Activated T-helper 2 cell treated with anti-CD3 and anti-CD28 coated beads, Interferon-gamma antibody, Interleukin-2, Interleukin-4, amounts not matched to agents 10 μg/mL and 5 μg/mL and 100 μg/mL, durations not matched to agents 14 hours and 24 hours and 36 hours (primary cell): ENCODE data around the gene EGF. TPM values are rescaled to one million over a fixed set of nuclear protein-coding genes. Genes with fewer than 3 reads are reported as not detected.
"Not testable (repeated sequence)": the region's sequence is repeated elsewhere in the genome, so short reads cannot be mapped to it uniquely, and the experiment has no call there.

Experiments used
- DNase-seq: peaks from one replicate; pipeline ENCODE4 v3.0.0; 2021; ENCODE audit warnings: low spot score
- H3K27ac Mint-ChIP-seq: one replicate; pipeline ENCODE4 v1.8.0; 2021; ENCODE audit warnings: mixed read lengths
- H3K27me3 Mint-ChIP-seq: one replicate; pipeline ENCODE4 v1.8.0; 2021; ENCODE audit warnings: low read depth, mixed read lengths
- H3K36me3 Mint-ChIP-seq: one replicate; pipeline ENCODE4 v1.8.0; 2021; ENCODE audit warnings: low read depth, mixed read lengths
- H3K4me1 Mint-ChIP-seq: one replicate; pipeline ENCODE4 v1.8.0; 2021; ENCODE audit warnings: low read depth, mixed read lengths
- H3K4me3 Mint-ChIP-seq: one replicate; pipeline ENCODE4 v1.8.0; 2021; ENCODE audit warnings: low read depth, mild to moderate bottlenecking, moderate library complexity, mixed read lengths
- H3K9me3 Mint-ChIP-seq: one replicate; pipeline ENCODE4 v1.8.0; 2021; ENCODE audit warnings: mixed read lengths
- intact Hi-C: fragments of 100-400 bp; cut with micrococcal nuclease; formaldehyde crosslinking; loops from one replicate; pipeline ENCODE4 v1.15.1; 2023
- total RNA-seq: library from RNA; stranded (reverse); gene quantifications from 2 replicates; pipeline ENCODE4 v1.2.3, GENCODE V29; 2022

Gene EGF
- total RNA-seq, 1 donor from 2014 or later: not detected

- intact Hi-C loops, H3K4me1 Mint-ChIP-seq, DNase-seq, H3K27me3 Mint-ChIP-seq, H3K9me3 Mint-ChIP-seq, H3K4me3 Mint-ChIP-seq, H3K36me3 Mint-ChIP-seq, H3K27ac Mint-ChIP-seq: not testable (repeated sequence)
Observed at GRCh38 chr4:109949099-109949718, 36.5 kb downstream of the EGF start.

- no peak for DNase-seq
- intact Hi-C loops: no loop called here
- Mint-ChIP-seq H3K9me3 (no peaks in the 10 kb centered on the region), H3K36me3 (no peaks in the 10 kb centered on the region), H3K4me3 (no peak overlapping the region), H3K27ac (no peak overlapping the region), H3K27me3 (peaks cover 3% of the 10 kb centered on the region), H3K4me1 (peaks cover 6% of the 10 kb centered on the region)
Observed at GRCh38 chr4:109952612-109953011, 39.9 kb downstream of the EGF start.

GRCh38 chr4:109953556-109953955 lies 40.9 kb downstream of the EGF start:
- intact Hi-C loops: no loop called here
- H3K4me3 Mint-ChIP-seq: no peak overlapping the region
- peaks cover 3% of the 10 kb centered on the region for H3K27me3 Mint-ChIP-seq
- no peaks in the 10 kb centered on the region for H3K4me1 Mint-ChIP-seq
- no peaks in the 10 kb centered on the region for H3K9me3 Mint-ChIP-seq
- DNase-seq: no peak
- H3K36me3 Mint-ChIP-seq: no peaks in the 10 kb centered on the region
- no peak overlapping the region for H3K27ac Mint-ChIP-seq

GRCh38 chr4:109955146-109955545 lies 42.5 kb downstream of the EGF start:
- H3K4me1 Mint-ChIP-seq: no peaks in the 10 kb centered on the region

GRCh38 chr4:109957227-109957626 lies 44.5 kb downstream of the EGF start:
- intact Hi-C loops: no loop called here
- H3K27ac Mint-ChIP-seq: no peak overlapping the region
- H3K27me3 Mint-ChIP-seq: peaks cover 6% of the 10 kb centered on the region
- DNase-seq: no peak
- H3K4me3 Mint-ChIP-seq: no peak overlapping the region
- no peaks in the 10 kb centered on the region for H3K4me1 Mint-ChIP-seq
- no peaks in the 10 kb centered on the region for H3K36me3 Mint-ChIP-seq
- H3K9me3 Mint-ChIP-seq: no peaks in the 10 kb centered on the region

More at GRCh38 chr4:109955146-109955545, 42.5 kb downstream of the EGF start:
- no peak for DNase-seq
- peaks cover 4% of the 10 kb centered on the region for H3K27me3 Mint-ChIP-seq
- H3K36me3 Mint-ChIP-seq: no peaks in the 10 kb centered on the region
- H3K4me3 Mint-ChIP-seq: no peak overlapping the region
- H3K9me3 Mint-ChIP-seq: no peaks in the 10 kb centered on the region
- no peak overlapping the region for H3K27ac Mint-ChIP-seq
- intact Hi-C loops: no loop called here

- H3K9me3 Mint-ChIP-seq: no peaks in the 10 kb centered on the region
- no peak for DNase-seq
- intact Hi-C loops: no loop called here
- peaks cover 13% of the 10 kb centered on the region for H3K27me3 Mint-ChIP-seq
- no peak overlapping the region for H3K27ac Mint-ChIP-seq
- H3K4me1 Mint-ChIP-seq: no peaks in the 10 kb centered on the region
- no peaks in the 10 kb centered on the region for H3K36me3 Mint-ChIP-seq
- no peak overlapping the region for H3K4me3 Mint-ChIP-seq
Observed at GRCh38 chr4:109959195-109959594, 46.5 kb downstream of the EGF start.

GRCh38 chr4:109962401-109962800 lies 49.7 kb downstream of the EGF start:
- no peak overlapping the region for H3K27ac Mint-ChIP-seq
- H3K9me3 Mint-ChIP-seq: no peaks in the 10 kb centered on the region
- H3K4me3 Mint-ChIP-seq: no peak overlapping the region
- intact Hi-C loops: no loop called here
- H3K4me1 Mint-ChIP-seq: no peaks in the 10 kb centered on the region
- no peak for DNase-seq
- peaks cover 33% of the 10 kb centered on the region for H3K27me3 Mint-ChIP-seq
- H3K36me3 Mint-ChIP-seq: no peaks in the 10 kb centered on the region

GRCh38 chr4:109966891-109967481 lies 54.3 kb downstream of the EGF start:
- intact Hi-C loops: no loop called here
- Mint-ChIP-seq H3K9me3 (no peaks in the 10 kb centered on the region), H3K4me3 (no peak overlapping the region), H3K27me3 (peaks cover 34% of the 10 kb centered on the region), H3K27ac (no peak overlapping the region), H3K36me3 (no peaks in the 10 kb centered on the region), H3K4me1 (peaks cover 11% of the 10 kb centered on the region)
- no peak for DNase-seq

- Mint-ChIP-seq H3K36me3 (no peaks in the 10 kb centered on the region), H3K27me3 (peaks cover 30% of the 10 kb centered on the region), H3K27ac (no peak overlapping the region), H3K9me3 (no peaks in the 10 kb centered on the region), H3K4me1 (peaks cover 17% of the 10 kb centered on the region), H3K4me3 (no peak overlapping the region)
- no peak for DNase-seq
- intact Hi-C loops: loop anchor here (1.0 kb wide), 1 partner anchor 21 kb away; no protein-coding TSS in a partner anchor
Observed at GRCh38 chr4:109967798-109968520, 55.3 kb downstream of the EGF start.

GRCh38 chr4:109969087-109969486 lies 56.4 kb downstream of the EGF start:
- no peak overlapping the region for H3K27ac Mint-ChIP-seq
- H3K4me1 Mint-ChIP-seq: peaks cover 22% of the 10 kb centered on the region
- H3K4me3 Mint-ChIP-seq: no peak overlapping the region
- H3K27me3 Mint-ChIP-seq: peaks cover 25% of the 10 kb centered on the region
- DNase-seq: no peak
- H3K9me3 Mint-ChIP-seq: no peaks in the 10 kb centered on the region
- no peaks in the 10 kb centered on the region for H3K36me3 Mint-ChIP-seq
- intact Hi-C loops: no loop called here

- peaks cover 24% of the 10 kb centered on the region for H3K27me3 Mint-ChIP-seq
- no peak overlapping the region for H3K4me3 Mint-ChIP-seq
- H3K36me3 Mint-ChIP-seq: no peaks in the 10 kb centered on the region
- no peak for DNase-seq
- H3K9me3 Mint-ChIP-seq: no peaks in the 10 kb centered on the region
- H3K27ac Mint-ChIP-seq: no peak overlapping the region
- intact Hi-C loops: no loop called here
- H3K4me1 Mint-ChIP-seq: peaks cover 22% of the 10 kb centered on the region
Observed at GRCh38 chr4:109969919-109970318, 57.2 kb downstream of the EGF start.

GRCh38 chr4:109972786-109973528 lies 60.3 kb downstream of the EGF start:
- H3K27me3 Mint-ChIP-seq: peaks cover 16% of the 10 kb centered on the region
- H3K9me3 Mint-ChIP-seq: no peaks in the 10 kb centered on the region
- H3K4me3 Mint-ChIP-seq: no peak overlapping the region
- no peaks in the 10 kb centered on the region for H3K36me3 Mint-ChIP-seq
- intact Hi-C loops: no loop called here
- H3K4me1 Mint-ChIP-seq: peaks cover 21% of the 10 kb centered on the region
- no peak for DNase-seq
- H3K27ac Mint-ChIP-seq: no peak overlapping the region

GRCh38 chr4:109973529-109973905 lies 60.8 kb downstream of the EGF start:
- no peak for DNase-seq
- intact Hi-C loops: no loop called here
- H3K4me3 Mint-ChIP-seq: no peak overlapping the region
- peaks cover 18% of the 10 kb centered on the region for H3K27me3 Mint-ChIP-seq
- no peaks in the 10 kb centered on the region for H3K9me3 Mint-ChIP-seq
- H3K4me1 Mint-ChIP-seq: peaks cover 21% of the 10 kb centered on the region
- no peaks in the 10 kb centered on the region for H3K36me3 Mint-ChIP-seq
- no peak overlapping the region for H3K27ac Mint-ChIP-seq
